GM19193 (cell line): ENCODE results near the gene CTF1.

Source experiments
- POLR2A ChIP-seq: IDR thresholded peaks from 4 replicates; pipeline ENCODE4 v1.6.1; 2011; ENCODE audit not compliant: insufficient read depth, insufficient read length; ENCODE audit errors: extremely low read depth

CTF1 gene

GRCh38 chr16:30882429-30883310, 13.7 kb upstream of the CTF1 start:
- no peak for TF ChIP-seq POLR2A

- TF ChIP-seq POLR2A, result no peak
These were observed 11.7 kb upstream of the CTF1 start for GRCh38 chr16:30884760-30885159.

- no peak for TF ChIP-seq POLR2A
These were observed 11.2 kb upstream of the CTF1 start for GRCh38 chr16:30885196-30885595.

GRCh38 chr16:30886145-30886544, 10.3 kb upstream of the CTF1 start:
- no peak for TF ChIP-seq POLR2A

GRCh38 chr16:30887927-30888326, 8.5 kb upstream of the CTF1 start:
- TF ChIP-seq POLR2A, result no peak

- TF ChIP-seq POLR2A, result no peak
These were observed 7.4 kb upstream of the CTF1 start for GRCh38 chr16:30888856-30889499.

GRCh38 chr16:30889721-30890120, 6.7 kb upstream of the CTF1 start:
- no peak for TF ChIP-seq POLR2A

GRCh38 chr16:30892670-30893416, 3.6 kb upstream of the CTF1 start:
- no peak for TF ChIP-seq POLR2A

GRCh38 chr16:30893417-30893743, 3.0 kb upstream of the CTF1 start:
- no peak for TF ChIP-seq POLR2A

- TF ChIP-seq POLR2A, result peak; percentile 80
These were observed 2.5 kb upstream of the CTF1 start, which contains the start of gene BCL7C for GRCh38 chr16:30893744-30894539. Gene BCL7C, minus strand, starts transcription at chr16:30894077. Its CDS starts 133 bp downstream, at chr16:30893944.

- no peak for TF ChIP-seq POLR2A
These were observed 1.7 kb upstream of the CTF1 start for GRCh38 chr16:30894540-30895368.

GRCh38 chr16:30895627-30896260, 670 bp upstream of the CTF1 start:
- TF ChIP-seq POLR2A, result no peak
